Transverse colon (tissue), 3 donors: ENCODE measurements around the gene PACS2.

Experiments used
- CTCF ChIP-seq, 5 experiments: fragments of 200-600 bp in 3 of 5; fragments of 450-650 bp in 2 of 5; sonication (generic) in 3 of 5; IDR thresholded peaks; 1 replicate in 2 of 5; 2 replicates in 3 of 5; pipeline ENCODE4 v1.5.1; 2016 to 2017; ENCODE audit warnings: antibody characterized with exemption in 5 of 5, inconsistent platforms in 3 of 5, mild to moderate bottlenecking in 2 of 5, moderate library complexity in 1 of 5
- POLR2A ChIP-seq: fragments of 450-650 bp; IDR thresholded peaks from one replicate; pipeline ENCODE4 v1.6.1; 2016; ENCODE audit warnings: antibody characterized with exemption, mild to moderate bottlenecking, moderate library complexity

GRCh38 chr14:105325303-105325702 is 10.8 kb downstream of the PACS2 start:
- TF ChIP-seq POLR2A, result no peak
- TF ChIP-seq CTCF (IDR thresholded peaks at IDR 0.05), result no peak
